Subcutaneous adipose tissue (tissue), 4 donors: ENCODE measurements around the gene ELL2. TPM values are rescaled to one million over a fixed set of nuclear protein-coding genes. Genes with fewer than 3 reads are reported as not detected.

Experiments
- total RNA-seq, 4 donors: library from RNA; depleted of rRNA; stranded (reverse); fragments of >200 nt; gene quantifications; one replicate each; pipeline ENCODE4 v1.1.0, GENCODE V29; 2016
- TF ChIP-seq, protein P1 (sequence below): fragments of 450-650 bp; IDR thresholded peaks from one replicate; pipeline ENCODE4 v1.5.1; 2016; ENCODE audit warnings: low read depth, mild to moderate bottlenecking, control low read depth, antibody characterized with exemption, moderate library complexity

ELL2 gene
- total RNA-seq, 4 donors from 2014 or later: 94.4 to 308 (median 208) TPM

DNA sequence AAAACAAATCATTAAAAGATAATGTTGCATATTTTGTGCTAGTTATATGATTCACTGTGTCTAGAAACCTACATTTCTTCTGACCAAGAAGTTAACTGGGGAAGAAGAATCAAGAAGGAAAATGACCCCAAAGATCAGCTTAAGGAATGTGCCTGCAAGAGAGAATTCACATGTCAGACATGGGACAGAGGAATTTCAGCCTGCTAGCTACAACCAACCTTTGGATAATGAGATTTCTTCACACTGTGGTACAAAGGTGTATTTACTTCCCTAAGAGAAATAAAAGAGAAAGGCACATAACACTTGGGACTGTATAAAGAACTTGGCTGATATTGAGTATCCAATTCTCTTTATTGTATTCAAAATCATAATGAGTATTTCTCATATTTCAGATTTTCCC is 39.6 kb upstream of the ELL2 start:
- TF ChIP-seq, protein P1, sequence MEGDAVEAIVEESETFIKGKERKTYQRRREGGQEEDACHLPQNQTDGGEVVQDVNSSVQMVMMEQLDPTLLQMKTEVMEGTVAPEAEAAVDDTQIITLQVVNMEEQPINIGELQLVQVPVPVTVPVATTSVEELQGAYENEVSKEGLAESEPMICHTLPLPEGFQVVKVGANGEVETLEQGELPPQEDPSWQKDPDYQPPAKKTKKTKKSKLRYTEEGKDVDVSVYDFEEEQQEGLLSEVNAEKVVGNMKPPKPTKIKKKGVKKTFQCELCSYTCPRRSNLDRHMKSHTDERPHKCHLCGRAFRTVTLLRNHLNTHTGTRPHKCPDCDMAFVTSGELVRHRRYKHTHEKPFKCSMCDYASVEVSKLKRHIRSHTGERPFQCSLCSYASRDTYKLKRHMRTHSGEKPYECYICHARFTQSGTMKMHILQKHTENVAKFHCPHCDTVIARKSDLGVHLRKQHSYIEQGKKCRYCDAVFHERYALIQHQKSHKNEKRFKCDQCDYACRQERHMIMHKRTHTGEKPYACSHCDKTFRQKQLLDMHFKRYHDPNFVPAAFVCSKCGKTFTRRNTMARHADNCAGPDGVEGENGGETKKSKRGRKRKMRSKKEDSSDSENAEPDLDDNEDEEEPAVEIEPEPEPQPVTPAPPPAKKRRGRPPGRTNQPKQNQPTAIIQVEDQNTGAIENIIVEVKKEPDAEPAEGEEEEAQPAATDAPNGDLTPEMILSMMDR: no peak

DNA sequence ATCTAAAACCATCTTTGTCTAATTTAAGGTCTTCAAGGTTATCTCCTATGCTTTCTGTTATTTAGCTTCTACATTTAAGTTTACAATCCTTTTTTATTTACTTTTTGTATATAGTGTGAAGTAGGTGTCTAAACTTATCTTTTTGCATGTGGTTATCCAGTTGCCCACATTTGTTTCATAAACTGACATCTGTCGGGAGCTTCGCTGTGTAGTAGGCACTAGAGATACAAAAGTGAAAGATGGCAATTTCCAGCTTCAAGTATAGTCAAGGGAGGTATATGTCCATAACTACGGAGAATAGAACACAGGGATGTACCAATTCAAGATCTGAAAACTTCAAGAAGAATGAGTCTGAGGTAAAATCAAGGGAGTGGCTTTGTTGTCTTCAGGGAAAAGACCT is 38.7 kb upstream of the ELL2 start:
- TF ChIP-seq, protein P1: no peak

DNA sequence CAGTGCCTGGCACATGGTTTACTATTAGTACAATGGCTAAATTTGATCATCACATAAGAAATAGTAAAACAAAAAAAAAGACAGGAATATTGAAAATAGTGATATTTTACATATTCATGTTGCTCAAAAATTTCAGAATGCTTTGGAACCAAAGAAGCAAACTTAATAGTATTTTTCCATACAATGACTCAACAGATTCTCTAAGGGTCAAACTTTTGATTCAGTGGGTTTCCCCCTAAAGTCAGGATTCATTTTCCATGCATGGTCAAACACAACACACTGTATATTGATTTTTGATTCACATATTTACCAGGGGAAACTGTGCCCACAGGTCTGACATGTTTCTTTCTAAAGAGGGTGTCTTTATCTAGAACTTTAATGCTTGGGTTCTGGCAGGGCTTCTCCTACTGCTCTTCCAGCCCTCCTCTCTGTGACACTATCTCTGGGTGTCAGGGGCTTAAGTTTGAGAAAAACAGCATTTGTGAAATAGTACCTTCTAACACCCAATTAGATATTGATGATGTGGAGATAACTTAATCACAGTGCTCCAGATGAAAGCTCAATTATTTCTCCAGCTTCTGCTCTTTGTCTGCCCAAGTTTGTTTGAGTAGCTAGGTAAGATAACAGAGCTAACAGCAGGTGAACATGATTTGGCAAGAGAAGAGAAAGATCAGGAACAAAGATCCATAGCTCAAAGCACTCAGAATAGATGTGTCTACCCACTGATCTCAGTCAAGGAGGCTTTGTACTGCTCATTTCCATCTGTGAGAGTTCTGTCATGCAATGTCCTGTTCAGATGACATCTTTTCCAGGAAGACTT is 35.5 kb upstream of the ELL2 start:
- TF ChIP-seq, protein P1: no peak

DNA sequence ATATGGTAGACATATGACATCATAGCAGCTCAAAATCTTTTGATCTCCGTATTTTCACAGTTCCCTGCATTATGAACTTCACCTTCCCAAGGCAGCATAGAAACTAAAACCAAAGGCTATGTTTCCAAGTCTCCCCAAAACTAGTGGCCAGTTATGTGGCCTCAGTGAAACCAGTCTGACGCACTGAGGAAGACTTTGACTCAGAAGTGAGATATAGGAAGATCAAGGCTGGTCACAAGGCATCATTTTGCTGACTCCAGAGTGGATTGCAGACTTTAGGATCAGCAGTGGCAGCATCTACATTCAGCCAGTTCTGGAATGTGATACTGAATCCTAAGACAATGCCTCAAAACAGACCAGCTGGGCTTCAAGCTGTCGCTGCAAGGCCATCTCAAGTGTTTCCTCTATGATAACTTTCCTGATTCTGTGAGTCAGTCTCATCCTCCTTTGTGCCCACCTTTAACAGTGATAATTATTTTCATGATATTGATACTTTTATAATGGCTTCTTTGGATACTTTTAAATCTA is 34.4 kb upstream of the ELL2 start:
- TF ChIP-seq, protein P1: no peak

DNA sequence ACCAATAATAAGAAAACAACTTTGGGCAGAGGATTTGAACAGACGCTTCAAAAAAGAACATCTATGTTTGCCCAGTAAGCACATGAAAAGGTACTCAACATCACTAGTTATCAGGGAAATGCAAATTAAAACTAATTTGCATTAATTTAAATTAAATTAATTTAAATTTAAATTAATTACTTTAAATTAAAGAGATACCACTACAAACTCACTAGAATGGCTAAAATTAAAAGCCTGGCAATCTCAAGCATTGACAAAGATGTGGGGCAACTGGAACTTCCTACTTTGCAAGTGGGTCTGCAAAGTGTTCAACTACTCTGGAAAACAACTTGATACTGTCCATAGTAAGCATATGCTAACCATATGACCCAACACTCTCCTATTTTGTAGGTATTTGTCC is 32.1 kb upstream of the ELL2 start:
- TF ChIP-seq, protein P1: no peak

DNA sequence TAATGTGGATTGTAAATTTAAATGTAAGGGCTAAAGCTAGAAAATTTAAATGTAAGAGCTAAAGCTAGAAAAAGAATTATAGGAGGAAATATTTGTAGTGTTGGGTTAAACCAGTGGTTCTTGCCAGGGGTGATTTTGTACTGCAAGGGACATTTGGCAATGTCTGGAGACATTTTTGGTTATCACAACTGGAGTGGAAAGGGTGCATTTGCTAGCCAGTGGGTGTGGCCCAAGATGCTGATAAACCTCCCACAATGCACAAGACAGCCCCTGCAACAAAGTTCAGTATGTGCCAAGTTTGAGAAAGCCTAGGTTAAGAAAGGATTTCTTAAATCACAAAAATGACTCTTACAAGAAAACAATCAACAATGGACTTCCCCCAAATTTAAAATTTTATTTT is 31.6 kb upstream of the ELL2 start:
- TF ChIP-seq, protein P1: no peak

DNA sequence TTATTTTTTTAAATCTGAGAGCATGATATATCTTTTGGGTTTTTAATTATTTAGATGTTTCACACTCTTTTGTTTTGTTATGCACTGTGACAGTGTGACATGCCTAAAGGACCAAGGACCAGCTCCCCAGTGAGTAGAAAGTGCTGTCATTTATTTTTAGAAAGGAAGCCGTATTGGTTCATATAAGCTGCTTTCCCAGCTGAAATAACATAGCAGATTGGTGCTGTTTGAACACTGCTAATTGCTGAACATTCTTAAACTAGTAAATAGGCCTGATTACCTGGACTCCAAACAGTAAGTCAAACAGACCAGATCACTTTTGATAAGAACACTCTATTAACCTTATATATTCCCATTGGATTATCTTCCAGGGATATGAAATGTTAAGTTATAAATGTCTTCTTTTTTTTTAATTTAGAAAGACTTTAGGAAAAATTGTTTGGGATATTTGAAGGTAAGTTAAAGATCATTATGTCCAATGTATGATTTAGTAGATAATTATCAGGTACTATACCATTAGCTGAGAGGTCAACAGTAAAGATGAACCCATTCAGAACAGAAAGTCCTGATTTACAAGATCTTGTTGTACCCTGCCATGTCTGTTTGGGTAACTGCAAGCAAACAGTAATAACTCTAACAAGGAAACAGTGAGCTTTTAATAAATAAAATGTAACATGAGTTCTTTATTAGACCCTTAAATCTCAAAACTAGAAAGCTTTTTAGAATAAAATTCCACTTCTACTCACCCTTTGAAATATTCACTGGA is 27.8 kb upstream of the ELL2 start:
- TF ChIP-seq, protein P1: no peak
